WTC11 (cell line): ENCODE data around the gene NUP98. TPM values are rescaled to one million over a fixed set of nuclear protein-coding genes. Genes with fewer than 3 reads are reported as not detected.

Experiments used
- ATAC-seq: fragments of 200-7000 bp; cut with Tn5 transposase; 2 replicates; pipeline ENCODE4 v1.10.0; 2021; ENCODE audit warnings: mild to moderate bottlenecking, moderate library complexity
- CTCF ChIA-PET: fragments of 300-600 bp; sonication (Branson Sonifier 250); formaldehyde crosslinking; loops from one replicate; lab custom pipeline; 2021; ENCODE audit warnings: antibody characterized with exemption; lab: Charles Lee
- POLR2A ChIA-PET: fragments of 350-600 bp; sonication (Branson Sonifier 250); formaldehyde crosslinking; loops from one replicate; lab custom pipeline; 2021; ENCODE audit warnings: antibody characterized with exemption; lab: Charles Lee
- DNase-seq: peaks from one replicate; pipeline ENCODE4 v3.0.0; 2021; ENCODE audit warnings: low spot score
- H3K27ac Mint-ChIP-seq: 2 replicates; pipeline ENCODE4 v1.8.0; 2021; ENCODE audit warnings: mixed read lengths
- H3K27me3 Mint-ChIP-seq: 2 replicates; pipeline ENCODE4 v1.8.0; 2021; ENCODE audit warnings: low read depth, mild to moderate bottlenecking, moderate library complexity, mixed read lengths
- H3K36me3 Mint-ChIP-seq: 2 replicates; pipeline ENCODE4 v1.8.0; 2021; ENCODE audit warnings: mixed read lengths
- H3K4me1 Mint-ChIP-seq: 2 replicates; pipeline ENCODE4 v1.8.0; 2022; ENCODE audit warnings: mixed read lengths
- H3K4me3 Mint-ChIP-seq: 2 replicates; pipeline ENCODE4 v1.8.0; 2021; ENCODE audit warnings: mild to moderate bottlenecking, moderate library complexity, mixed read lengths
- H3K9me3 Mint-ChIP-seq: 2 replicates; pipeline ENCODE4 v1.8.0; 2021; ENCODE audit warnings: mixed read lengths
- CBFB ChIP-seq: sonication (generic); formaldehyde crosslinking; IDR thresholded peaks from 2 replicates; pipeline ENCODE4 v1.8.1; 2022; ENCODE audit warnings: mild to moderate bottlenecking, low read depth, missing genetic modification reagents
- EMX1 ChIP-seq: fragments of 250-450 bp; sonication (Bioruptor Pico); IDR thresholded peaks from 2 replicates; pipeline ENCODE4 v1.8.0; 2021; ENCODE audit warnings: mild to moderate bottlenecking
- FOXP1 ChIP-seq: sonication (generic); formaldehyde crosslinking; IDR thresholded peaks from 2 replicates; pipeline ENCODE4 v1.8.0; 2022; ENCODE audit warnings: missing genetic modification reagents, mild to moderate bottlenecking, moderate library complexity, borderline replicate concordance
- GRHL2 ChIP-seq: fragments of 250-450 bp; sonication (Bioruptor Pico); IDR thresholded peaks from 2 replicates; pipeline ENCODE4 v1.8.0; 2022; ENCODE audit warnings: mild to moderate bottlenecking, moderate library complexity; ENCODE audit not compliant: insufficient replicate concordance, severe bottlenecking
- JUN ChIP-seq: sonication (generic); formaldehyde crosslinking; IDR thresholded peaks from 2 replicates; pipeline ENCODE4 v1.8.0; 2023; ENCODE audit warnings: mild to moderate bottlenecking, missing genetic modification reagents
- NFYB ChIP-seq: sonication (generic); formaldehyde crosslinking; conservative IDR thresholded peaks from 2 replicates; pipeline ENCODE4 v1.8.0; 2022; ENCODE audit warnings: low read depth, missing genetic modification reagents
- NR1H2 ChIP-seq: sonication (generic); formaldehyde crosslinking; IDR thresholded peaks from 2 replicates; pipeline ENCODE4 v1.9.0; 2021; ENCODE audit warnings: mild to moderate bottlenecking, moderate library complexity, missing genetic modification reagents
- PRRX2 ChIP-seq: fragments of 250-450 bp; sonication (Bioruptor Pico); IDR thresholded peaks from 2 replicates; pipeline ENCODE4 v1.8.0; 2021; ENCODE audit warnings: mild to moderate bottlenecking
- SMAD4 ChIP-seq: sonication (generic); formaldehyde crosslinking; IDR thresholded peaks from 2 replicates; pipeline ENCODE4 v1.8.0; 2022; ENCODE audit warnings: mild to moderate bottlenecking, missing genetic modification reagents
- TCF7 ChIP-seq: sonication (generic); formaldehyde crosslinking; IDR thresholded peaks from 2 replicates; pipeline ENCODE4 v1.8.0; 2022; ENCODE audit warnings: mild to moderate bottlenecking, low read depth, missing genetic modification reagents, moderate library complexity
- TEAD1 ChIP-seq: sonication (generic); formaldehyde crosslinking; IDR thresholded peaks from 2 replicates; pipeline ENCODE4 v1.8.0; 2022; ENCODE audit warnings: mild to moderate bottlenecking, missing genetic modification reagents
- ZNF263 ChIP-seq: sonication (generic); formaldehyde crosslinking; IDR thresholded peaks from 2 replicates; pipeline ENCODE4 v1.8.1; 2022; ENCODE audit warnings: low read depth, mild to moderate bottlenecking, moderate library complexity, missing genetic modification reagents
- ZNF317 ChIP-seq: sonication (generic); formaldehyde crosslinking; IDR thresholded peaks from 2 replicates; pipeline ENCODE4 v1.8.1; 2023; ENCODE audit warnings: low read depth, mild to moderate bottlenecking, moderate library complexity, missing genetic modification reagents, borderline replicate concordance
- ZNF671 ChIP-seq: fragments of 250-450 bp; sonication (Bioruptor Pico); IDR thresholded peaks from 2 replicates; pipeline ENCODE4 v1.8.0; 2021; ENCODE audit warnings: mild to moderate bottlenecking
- total RNA-seq: library from RNA; stranded (reverse); gene quantifications from 3 replicates; pipeline ENCODE4 v1.2.3, GENCODE V29; 2021
- TF ChIP-seq, protein P1 (sequence below): sonication (generic); formaldehyde crosslinking; conservative IDR thresholded peaks from 2 replicates; pipeline ENCODE4 v1.8.1; 2022; ENCODE audit warnings: mild to moderate bottlenecking, missing genetic modification reagents
- TF ChIP-seq, protein P2 (sequence below): sonication (generic); formaldehyde crosslinking; IDR thresholded peaks from 2 replicates; pipeline ENCODE4 v1.8.1; 2023; ENCODE audit warnings: mild to moderate bottlenecking, missing genetic modification reagents
- TF ChIP-seq, protein P3 (sequence below): fragments of 250-450 bp; sonication (Bioruptor Pico); IDR thresholded peaks from 2 replicates; pipeline ENCODE4 v1.9.0; 2021; ENCODE audit warnings: mild to moderate bottlenecking, borderline replicate concordance
- TF ChIP-seq, protein P4 (sequence below): sonication (generic); formaldehyde crosslinking; IDR thresholded peaks from 2 replicates; pipeline ENCODE4 v1.8.1; 2022; ENCODE audit warnings: mild to moderate bottlenecking, missing genetic modification reagents, moderate library complexity, borderline replicate concordance
- TF ChIP-seq, protein P5 (sequence below): sonication (generic); formaldehyde crosslinking; IDR thresholded peaks from 2 replicates; pipeline ENCODE4 v1.8.1; 2023; ENCODE audit warnings: mild to moderate bottlenecking, missing genetic modification reagents, moderate library complexity
- TF ChIP-seq, protein P6 (sequence below): fragments of 250-450 bp; sonication (Bioruptor Pico); IDR thresholded peaks from 2 replicates; pipeline ENCODE4 v1.9.0; 2021; ENCODE audit warnings: moderate library complexity, mild to moderate bottlenecking, inconsistent platforms, borderline replicate concordance
- TF ChIP-seq, protein P7 (sequence below): sonication (generic); formaldehyde crosslinking; IDR thresholded peaks from 2 replicates; pipeline ENCODE4 v1.8.1; 2022; ENCODE audit warnings: low read depth, mild to moderate bottlenecking, moderate library complexity, missing genetic modification reagents, borderline replicate concordance
- TF ChIP-seq, protein P8 (sequence below): sonication (generic); formaldehyde crosslinking; IDR thresholded peaks from 2 replicates; pipeline ENCODE4 v1.8.0; 2023; ENCODE audit warnings: mild to moderate bottlenecking, missing genetic modification reagents

Gene NUP98
- total RNA-seq, 1 experiment from 2014 or later = 81.4 TPM

DNA sequence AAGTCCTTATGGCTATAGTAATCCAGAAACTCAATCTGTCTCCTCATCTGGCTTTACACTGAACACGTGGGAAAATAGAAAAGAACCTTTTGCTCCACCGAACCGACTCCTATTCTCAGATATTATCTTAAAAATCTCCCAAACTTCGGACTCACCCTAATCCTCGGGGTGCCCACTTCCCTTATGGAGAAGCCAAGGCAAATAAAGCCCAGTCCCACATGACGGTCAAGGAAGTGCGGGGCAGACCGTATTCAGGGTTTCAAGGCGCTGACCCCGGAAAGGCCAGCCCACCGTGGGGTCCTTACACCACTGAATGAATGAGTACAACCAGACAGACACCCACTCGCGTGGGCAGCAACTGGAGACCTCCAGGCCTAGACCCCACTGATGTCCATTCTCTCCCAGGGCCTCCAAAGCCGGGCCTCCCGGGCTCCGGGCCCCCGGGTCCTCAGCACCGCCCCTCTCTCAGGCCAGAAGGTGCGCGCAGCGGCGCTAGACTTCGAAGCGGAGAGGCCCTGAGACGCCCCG is 489 bp downstream of the NUP98 start:
- CTCF ChIA-PET = interaction anchor here (1.5 to 4.7 kb wide), 2 partner anchors 11 to 58 kb away, joined by 7 to 52 read pairs; partner anchors contain the start of genes PGAP2 and STIM1
- H3K4me3 Mint-ChIP-seq = peak overlapping the region; percentile 83
- H3K36me3 Mint-ChIP-seq = peaks cover 29% of the 10 kb centered on the region
- DNase-seq (no peak), ATAC-seq (peak; percentile 8)
- peak overlapping the region; percentile 24 for H3K27ac Mint-ChIP-seq
- H3K9me3 Mint-ChIP-seq = no peaks in the 10 kb centered on the region
- POLR2A ChIA-PET = no interaction called here
- no peaks in the 10 kb centered on the region for H3K27me3 Mint-ChIP-seq
- H3K4me1 Mint-ChIP-seq = peaks cover 17% of the 10 kb centered on the region
- TF ChIP-seq, protein P1, sequence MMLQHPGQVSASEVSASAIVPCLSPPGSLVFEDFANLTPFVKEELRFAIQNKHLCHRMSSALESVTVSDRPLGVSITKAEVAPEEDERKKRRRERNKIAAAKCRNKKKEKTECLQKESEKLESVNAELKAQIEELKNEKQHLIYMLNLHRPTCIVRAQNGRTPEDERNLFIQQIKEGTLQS (CRISPR knock-in tag) = no peak
- no peak for TF ChIP-seq PRRX2 (CRISPR knock-in tag)
- TF ChIP-seq, protein P2, sequence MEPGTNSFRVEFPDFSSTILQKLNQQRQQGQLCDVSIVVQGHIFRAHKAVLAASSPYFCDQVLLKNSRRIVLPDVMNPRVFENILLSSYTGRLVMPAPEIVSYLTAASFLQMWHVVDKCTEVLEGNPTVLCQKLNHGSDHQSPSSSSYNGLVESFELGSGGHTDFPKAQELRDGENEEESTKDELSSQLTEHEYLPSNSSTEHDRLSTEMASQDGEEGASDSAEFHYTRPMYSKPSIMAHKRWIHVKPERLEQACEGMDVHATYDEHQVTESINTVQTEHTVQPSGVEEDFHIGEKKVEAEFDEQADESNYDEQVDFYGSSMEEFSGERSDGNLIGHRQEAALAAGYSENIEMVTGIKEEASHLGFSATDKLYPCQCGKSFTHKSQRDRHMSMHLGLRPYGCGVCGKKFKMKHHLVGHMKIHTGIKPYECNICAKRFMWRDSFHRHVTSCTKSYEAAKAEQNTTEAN (CRISPR knock-in tag) = 0 out of 2 replicates have a peak, but pooled peaks have one; percentile 61
- TF ChIP-seq FOXP1 = no peak
- no peak for TF ChIP-seq CBFB (CRISPR knock-in tag)

DNA sequence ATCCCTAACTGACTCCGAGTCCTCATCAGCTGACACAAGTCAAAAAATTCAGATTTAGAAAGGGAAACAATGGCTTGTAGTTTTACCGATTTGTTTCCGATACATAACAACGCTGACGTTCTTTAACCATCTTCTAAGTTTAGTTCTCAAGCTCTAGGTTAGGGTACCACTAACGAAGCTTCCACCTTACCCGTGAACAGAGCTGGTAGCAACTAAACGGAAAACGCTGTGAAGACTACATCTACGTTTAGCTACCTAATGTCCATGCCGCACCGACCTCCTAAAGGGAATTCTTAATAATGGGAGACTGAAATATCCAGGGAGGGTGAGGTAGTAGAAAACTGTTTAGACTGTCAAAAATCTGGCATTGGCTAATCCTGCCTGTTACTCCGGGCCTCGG is 1.0 kb downstream of the NUP98 start:
- DNase-seq (no peak), ATAC-seq (no peak)
- Mint-ChIP-seq H3K9me3 (no peaks in the 10 kb centered on the region), H3K4me3 (peak overlapping the region; percentile 83), H3K27me3 (no peaks in the 10 kb centered on the region), H3K36me3 (peaks cover 29% of the 10 kb centered on the region), H3K27ac (peak overlapping the region; percentile 24), H3K4me1 (peaks cover 17% of the 10 kb centered on the region)
- no peak for TF ChIP-seq NFYB (CRISPR knock-in tag)
- no peak for TF ChIP-seq TEAD1 (CRISPR knock-in tag)
- no peak for TF ChIP-seq SMAD4
- TF ChIP-seq GRHL2 = no peak
- TF ChIP-seq, protein P3, sequence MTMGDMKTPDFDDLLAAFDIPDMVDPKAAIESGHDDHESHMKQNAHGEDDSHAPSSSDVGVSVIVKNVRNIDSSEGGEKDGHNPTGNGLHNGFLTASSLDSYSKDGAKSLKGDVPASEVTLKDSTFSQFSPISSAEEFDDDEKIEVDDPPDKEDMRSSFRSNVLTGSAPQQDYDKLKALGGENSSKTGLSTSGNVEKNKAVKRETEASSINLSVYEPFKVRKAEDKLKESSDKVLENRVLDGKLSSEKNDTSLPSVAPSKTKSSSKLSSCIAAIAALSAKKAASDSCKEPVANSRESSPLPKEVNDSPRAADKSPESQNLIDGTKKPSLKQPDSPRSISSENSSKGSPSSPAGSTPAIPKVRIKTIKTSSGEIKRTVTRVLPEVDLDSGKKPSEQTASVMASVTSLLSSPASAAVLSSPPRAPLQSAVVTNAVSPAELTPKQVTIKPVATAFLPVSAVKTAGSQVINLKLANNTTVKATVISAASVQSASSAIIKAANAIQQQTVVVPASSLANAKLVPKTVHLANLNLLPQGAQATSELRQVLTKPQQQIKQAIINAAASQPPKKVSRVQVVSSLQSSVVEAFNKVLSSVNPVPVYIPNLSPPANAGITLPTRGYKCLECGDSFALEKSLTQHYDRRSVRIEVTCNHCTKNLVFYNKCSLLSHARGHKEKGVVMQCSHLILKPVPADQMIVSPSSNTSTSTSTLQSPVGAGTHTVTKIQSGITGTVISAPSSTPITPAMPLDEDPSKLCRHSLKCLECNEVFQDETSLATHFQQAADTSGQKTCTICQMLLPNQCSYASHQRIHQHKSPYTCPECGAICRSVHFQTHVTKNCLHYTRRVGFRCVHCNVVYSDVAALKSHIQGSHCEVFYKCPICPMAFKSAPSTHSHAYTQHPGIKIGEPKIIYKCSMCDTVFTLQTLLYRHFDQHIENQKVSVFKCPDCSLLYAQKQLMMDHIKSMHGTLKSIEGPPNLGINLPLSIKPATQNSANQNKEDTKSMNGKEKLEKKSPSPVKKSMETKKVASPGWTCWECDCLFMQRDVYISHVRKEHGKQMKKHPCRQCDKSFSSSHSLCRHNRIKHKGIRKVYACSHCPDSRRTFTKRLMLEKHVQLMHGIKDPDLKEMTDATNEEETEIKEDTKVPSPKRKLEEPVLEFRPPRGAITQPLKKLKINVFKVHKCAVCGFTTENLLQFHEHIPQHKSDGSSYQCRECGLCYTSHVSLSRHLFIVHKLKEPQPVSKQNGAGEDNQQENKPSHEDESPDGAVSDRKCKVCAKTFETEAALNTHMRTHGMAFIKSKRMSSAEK (CRISPR knock-in tag) = no peak
- TF ChIP-seq, protein P4, sequence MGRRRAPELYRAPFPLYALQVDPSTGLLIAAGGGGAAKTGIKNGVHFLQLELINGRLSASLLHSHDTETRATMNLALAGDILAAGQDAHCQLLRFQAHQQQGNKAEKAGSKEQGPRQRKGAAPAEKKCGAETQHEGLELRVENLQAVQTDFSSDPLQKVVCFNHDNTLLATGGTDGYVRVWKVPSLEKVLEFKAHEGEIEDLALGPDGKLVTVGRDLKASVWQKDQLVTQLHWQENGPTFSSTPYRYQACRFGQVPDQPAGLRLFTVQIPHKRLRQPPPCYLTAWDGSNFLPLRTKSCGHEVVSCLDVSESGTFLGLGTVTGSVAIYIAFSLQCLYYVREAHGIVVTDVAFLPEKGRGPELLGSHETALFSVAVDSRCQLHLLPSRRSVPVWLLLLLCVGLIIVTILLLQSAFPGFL (CRISPR knock-in tag) = no peak
- TF ChIP-seq, protein P5, sequence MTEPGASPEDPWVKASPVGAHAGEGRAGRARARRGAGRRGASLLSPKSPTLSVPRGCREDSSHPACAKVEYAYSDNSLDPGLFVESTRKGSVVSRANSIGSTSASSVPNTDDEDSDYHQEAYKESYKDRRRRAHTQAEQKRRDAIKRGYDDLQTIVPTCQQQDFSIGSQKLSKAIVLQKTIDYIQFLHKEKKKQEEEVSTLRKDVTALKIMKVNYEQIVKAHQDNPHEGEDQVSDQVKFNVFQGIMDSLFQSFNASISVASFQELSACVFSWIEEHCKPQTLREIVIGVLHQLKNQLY = no peak
- no peak for TF ChIP-seq NR1H2
- TF ChIP-seq ZNF263 = no peak
- TF ChIP-seq, protein P6, sequence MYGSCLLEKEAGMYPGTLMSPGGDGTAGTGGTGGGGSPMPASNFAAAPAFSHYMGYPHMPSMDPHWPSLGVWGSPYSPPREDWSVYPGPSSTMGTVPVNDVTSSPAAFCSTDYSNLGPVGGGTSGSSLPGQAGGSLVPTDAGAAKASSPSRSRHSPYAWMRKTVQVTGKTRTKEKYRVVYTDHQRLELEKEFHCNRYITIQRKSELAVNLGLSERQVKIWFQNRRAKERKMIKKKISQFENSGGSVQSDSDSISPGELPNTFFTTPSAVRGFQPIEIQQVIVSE (CRISPR knock-in tag) = no peak
- TF ChIP-seq, protein P7, sequence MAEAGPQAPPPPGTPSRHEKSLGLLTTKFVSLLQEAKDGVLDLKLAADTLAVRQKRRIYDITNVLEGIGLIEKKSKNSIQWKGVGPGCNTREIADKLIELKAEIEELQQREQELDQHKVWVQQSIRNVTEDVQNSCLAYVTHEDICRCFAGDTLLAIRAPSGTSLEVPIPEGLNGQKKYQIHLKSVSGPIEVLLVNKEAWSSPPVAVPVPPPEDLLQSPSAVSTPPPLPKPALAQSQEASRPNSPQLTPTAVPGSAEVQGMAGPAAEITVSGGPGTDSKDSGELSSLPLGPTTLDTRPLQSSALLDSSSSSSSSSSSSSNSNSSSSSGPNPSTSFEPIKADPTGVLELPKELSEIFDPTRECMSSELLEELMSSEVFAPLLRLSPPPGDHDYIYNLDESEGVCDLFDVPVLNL = no peak
- no peak for TF ChIP-seq ZNF317 (CRISPR knock-in tag)
- no peak for TF ChIP-seq JUN (CRISPR knock-in tag)
- no peak for TF ChIP-seq CBFB (CRISPR knock-in tag)
- TF ChIP-seq, protein P8, sequence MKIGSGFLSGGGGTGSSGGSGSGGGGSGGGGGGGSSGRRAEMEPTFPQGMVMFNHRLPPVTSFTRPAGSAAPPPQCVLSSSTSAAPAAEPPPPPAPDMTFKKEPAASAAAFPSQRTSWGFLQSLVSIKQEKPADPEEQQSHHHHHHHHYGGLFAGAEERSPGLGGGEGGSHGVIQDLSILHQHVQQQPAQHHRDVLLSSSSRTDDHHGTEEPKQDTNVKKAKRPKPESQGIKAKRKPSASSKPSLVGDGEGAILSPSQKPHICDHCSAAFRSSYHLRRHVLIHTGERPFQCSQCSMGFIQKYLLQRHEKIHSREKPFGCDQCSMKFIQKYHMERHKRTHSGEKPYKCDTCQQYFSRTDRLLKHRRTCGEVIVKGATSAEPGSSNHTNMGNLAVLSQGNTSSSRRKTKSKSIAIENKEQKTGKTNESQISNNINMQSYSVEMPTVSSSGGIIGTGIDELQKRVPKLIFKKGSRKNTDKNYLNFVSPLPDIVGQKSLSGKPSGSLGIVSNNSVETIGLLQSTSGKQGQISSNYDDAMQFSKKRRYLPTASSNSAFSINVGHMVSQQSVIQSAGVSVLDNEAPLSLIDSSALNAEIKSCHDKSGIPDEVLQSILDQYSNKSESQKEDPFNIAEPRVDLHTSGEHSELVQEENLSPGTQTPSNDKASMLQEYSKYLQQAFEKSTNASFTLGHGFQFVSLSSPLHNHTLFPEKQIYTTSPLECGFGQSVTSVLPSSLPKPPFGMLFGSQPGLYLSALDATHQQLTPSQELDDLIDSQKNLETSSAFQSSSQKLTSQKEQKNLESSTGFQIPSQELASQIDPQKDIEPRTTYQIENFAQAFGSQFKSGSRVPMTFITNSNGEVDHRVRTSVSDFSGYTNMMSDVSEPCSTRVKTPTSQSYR (CRISPR knock-in tag) = no peak
- TF ChIP-seq EMX1 = no peak
- no peak for TF ChIP-seq ZNF671 (CRISPR knock-in tag)
- TF ChIP-seq TCF7 = no peak
- CTCF ChIA-PET = interaction anchor here (1.2 to 4.7 kb wide), 2 partner anchors 12 to 98 kb away, joined by 3 to 52 read pairs; partner anchors contain the start of gene PGAP2
- POLR2A ChIA-PET = interaction anchor here (0.6 kb wide), 1 partner anchor 11 kb away, joined by 3 read pairs; no protein-coding TSS in a partner anchor
